WI38 (cell line): ENCODE results near the gene FOXO1.

Experiments
- H3K4me3 ChIP-seq: 2 replicates; pipeline ENCODE4 v1.5.1; 2011; ENCODE audit warnings: low read depth, mild to moderate bottlenecking, control low read depth, low read length
- TF ChIP-seq, protein P1 (sequence below): IDR thresholded peaks from 2 replicates; pipeline ENCODE4 v1.5.1; 2012; ENCODE audit warnings: low read depth, mild to moderate bottlenecking, control low read depth, low read length

FOXO1 gene

DNA sequence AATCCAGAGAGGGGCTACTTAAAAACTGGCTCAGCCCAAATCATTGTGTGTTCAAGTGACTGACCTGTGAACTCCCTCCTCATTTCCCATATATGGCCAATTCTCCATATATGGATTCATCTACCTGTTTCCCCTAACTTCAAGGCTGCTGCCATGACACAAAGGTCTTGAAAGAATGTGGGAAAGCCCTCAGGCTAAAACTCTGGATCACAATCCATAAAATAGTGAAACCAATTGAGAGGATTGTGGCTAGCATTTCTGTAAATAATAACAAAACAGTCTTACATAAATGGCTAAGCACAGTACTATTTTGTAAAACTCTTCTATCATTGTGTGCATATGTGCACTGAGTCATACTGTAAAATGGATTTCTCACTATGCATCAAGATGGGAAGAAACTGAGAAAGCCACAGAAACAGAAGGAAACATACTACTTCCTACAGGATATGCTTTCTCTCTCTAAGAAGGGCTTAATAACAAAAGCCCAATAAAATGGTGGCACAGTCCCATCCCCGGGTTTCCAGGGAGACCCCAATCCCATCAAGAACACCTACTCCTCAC, 80.5 kb downstream of the FOXO1 start:
- TF ChIP-seq, protein P1, sequence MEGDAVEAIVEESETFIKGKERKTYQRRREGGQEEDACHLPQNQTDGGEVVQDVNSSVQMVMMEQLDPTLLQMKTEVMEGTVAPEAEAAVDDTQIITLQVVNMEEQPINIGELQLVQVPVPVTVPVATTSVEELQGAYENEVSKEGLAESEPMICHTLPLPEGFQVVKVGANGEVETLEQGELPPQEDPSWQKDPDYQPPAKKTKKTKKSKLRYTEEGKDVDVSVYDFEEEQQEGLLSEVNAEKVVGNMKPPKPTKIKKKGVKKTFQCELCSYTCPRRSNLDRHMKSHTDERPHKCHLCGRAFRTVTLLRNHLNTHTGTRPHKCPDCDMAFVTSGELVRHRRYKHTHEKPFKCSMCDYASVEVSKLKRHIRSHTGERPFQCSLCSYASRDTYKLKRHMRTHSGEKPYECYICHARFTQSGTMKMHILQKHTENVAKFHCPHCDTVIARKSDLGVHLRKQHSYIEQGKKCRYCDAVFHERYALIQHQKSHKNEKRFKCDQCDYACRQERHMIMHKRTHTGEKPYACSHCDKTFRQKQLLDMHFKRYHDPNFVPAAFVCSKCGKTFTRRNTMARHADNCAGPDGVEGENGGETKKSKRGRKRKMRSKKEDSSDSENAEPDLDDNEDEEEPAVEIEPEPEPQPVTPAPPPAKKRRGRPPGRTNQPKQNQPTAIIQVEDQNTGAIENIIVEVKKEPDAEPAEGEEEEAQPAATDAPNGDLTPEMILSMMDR: no peak

DNA sequence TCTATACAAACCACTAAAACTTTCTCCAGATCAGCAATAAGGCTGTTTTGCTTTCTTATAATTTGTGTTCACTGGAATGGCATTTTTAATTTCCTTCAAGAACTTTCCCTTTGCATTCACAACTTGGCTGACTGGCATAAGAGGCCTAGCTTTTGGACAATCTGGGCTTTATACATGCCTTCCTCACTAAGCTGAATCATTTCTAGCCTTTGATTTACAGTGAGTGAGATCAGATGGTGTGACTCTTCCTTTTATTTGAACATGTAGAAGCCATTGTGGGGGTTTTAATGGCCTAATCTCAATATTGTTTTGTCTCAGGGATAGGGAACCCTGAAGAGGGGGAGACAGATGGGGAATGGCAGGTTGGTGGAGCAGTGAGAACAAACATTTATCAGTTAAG, 82.7 kb downstream of the FOXO1 start:
- TF ChIP-seq, protein P1: no peak

More for the DNA sequence above, 80.5 kb downstream of the FOXO1 start:
- no peak overlapping the region for H3K4me3 ChIP-seq

DNA sequence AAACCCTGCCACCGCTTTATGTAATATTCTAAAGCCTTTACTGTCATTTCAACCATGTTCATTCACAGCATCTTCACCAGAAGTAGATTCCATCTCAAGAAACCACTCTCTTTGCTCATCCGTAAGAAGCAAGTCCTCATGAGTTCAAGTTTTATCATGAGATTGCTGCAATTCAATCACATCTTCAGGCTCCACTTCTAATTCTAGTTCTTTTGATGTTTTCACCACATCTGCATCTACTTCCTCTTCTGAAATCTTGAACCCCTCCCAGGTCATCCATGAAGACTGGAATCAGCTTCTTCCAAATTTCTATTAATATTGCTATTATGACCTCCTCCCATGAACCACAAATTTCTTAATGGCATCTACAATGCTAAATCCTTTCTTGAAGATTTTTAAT, 83.9 kb downstream of the FOXO1 start:
- H3K4me3 ChIP-seq: no peak overlapping the region
- TF ChIP-seq, protein P1: no peak

More for the DNA sequence above, 82.7 kb downstream of the FOXO1 start:
- H3K4me3 ChIP-seq: no peak overlapping the region

DNA sequence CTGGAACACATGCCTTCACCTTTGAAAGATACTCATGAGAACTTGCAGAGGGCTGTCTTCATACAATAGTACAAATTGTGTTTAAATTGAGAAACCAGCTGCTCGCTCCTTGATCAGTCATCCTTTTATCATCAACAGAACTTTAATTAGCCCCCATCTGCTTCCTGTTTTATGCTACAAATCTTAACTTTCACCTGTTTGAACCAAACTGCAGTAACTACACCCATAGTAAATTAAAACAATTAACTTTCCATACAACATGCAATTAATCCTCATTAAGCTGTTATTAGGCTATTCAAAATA, 85.2 kb downstream of the FOXO1 start:
- H3K4me3 ChIP-seq: no peak overlapping the region
- TF ChIP-seq, protein P1: no peak

DNA sequence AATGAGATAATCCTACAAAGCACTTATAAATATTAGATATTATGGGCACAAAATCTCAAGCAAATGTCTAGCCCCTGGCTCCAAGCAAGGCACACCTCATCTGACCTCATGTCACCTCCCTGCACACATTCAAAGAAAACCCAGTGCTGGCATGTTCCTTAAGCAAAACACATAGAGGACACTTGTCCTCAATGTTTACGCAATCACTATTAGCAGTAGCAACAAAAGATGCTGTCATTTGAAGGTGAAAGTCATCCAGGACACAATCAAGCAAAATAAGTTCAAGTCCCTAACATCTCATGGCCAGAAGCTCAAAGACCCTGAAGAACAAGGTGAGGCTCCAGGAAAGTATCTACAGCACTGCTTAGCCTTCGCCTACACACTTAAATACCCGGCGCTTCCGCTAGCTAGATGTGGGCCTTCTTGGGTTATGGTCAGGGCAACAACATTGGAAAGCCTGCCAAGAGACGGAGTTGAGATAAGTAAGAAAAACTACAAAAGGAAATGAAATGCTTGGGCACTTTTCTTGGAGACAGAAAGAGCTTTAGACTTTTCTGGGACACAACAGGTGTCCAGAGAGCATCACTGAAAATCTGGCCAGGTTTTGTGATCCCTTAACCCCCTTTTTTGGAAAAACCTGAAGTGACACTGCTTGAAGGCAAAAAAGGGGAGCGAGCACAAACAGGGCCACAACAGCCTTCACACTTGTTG, 85.7 kb downstream of the FOXO1 start:
- TF ChIP-seq, protein P1: no peak
- H3K4me3 ChIP-seq: no peak overlapping the region

DNA sequence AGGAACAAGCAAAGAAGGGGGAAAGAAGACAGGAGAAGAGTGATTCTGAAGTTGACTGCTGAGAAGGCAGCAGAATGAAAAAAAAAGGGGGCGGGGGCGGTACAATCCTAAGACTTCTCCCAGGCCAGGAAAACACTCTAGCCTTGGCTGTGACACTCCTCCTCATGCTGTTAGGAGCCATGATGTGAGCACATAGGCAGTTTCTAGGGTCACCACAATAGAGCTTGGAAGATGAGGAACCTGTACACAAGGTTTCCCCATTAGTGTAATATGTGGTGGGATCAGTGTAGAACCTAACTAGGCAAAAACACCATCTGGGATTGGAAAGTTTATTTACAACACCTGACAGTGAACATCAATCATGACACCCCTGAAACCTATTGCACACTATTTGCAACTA, 86.9 kb downstream of the FOXO1 start:
- TF ChIP-seq, protein P1: no peak
- no peak overlapping the region for H3K4me3 ChIP-seq

DNA sequence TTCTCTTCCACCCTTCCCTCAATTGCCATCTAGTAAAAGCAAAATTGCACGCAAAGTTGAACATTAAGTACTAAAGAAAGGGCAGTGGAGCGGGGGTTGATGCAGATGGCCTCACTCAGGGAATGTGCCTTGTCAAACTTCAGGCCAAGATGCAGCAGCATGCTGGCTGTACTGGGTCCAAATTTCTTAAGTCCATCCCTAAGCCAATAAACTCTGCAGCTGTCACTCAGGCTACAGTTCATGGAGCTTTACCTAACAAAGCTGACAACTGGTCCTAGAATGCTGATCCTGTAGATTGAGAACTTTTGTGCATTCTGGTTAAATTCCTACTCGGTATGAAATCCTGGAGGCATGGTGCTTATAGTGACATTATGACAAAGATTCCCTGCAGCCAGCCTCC, 88.4 kb downstream of the FOXO1 start:
- TF ChIP-seq, protein P1: no peak
- no peak overlapping the region for H3K4me3 ChIP-seq
